Upper lobe of left lung (tissue), 6 donors: ENCODE measurements around the gene SLC12A6. TPM values are rescaled to one million over a fixed set of nuclear protein-coding genes. Genes with fewer than 3 reads are reported as not detected.
"Not testable (repeated sequence)": the region's sequence is repeated elsewhere in the genome, so short reads cannot be mapped to it uniquely, and the experiment has no call there.

Experiments
- ATAC-seq, 2 donors: fragments of 200-7000 bp; cut with Tn5 transposase; one replicate each; pipeline ENCODE4 v1.9.1; 2022; ENCODE audit warnings: mild to moderate bottlenecking in 2 of 2, moderate library complexity in 2 of 2; ENCODE audit not compliant: low FRiP score in 2 of 2
- DNase-seq, 2 donors: peaks; one replicate each; pipeline ENCODE4 v3.0.0-alpha.2; 2019 to 2020
- H3K27ac ChIP-seq, 4 donors: fragments of 200-600 bp; sonication (generic); one replicate each; pipeline ENCODE4 v1.5.1; 2016 to 2019
- H3K27me3 ChIP-seq, 4 donors: fragments of 200-600 bp; sonication (generic); one replicate each; pipeline ENCODE4 v1.5.1; 2017 to 2019
- H3K36me3 ChIP-seq, 4 donors: fragments of 200-600 bp; sonication (generic); one replicate each; pipeline ENCODE4 v1.5.1; 2016 to 2019
- H3K4me1 ChIP-seq, 4 donors: fragments of 200-600 bp; sonication (generic); one replicate each; pipeline ENCODE4 v1.5.1; 2018 to 2019
- H3K4me3 ChIP-seq, 4 donors: fragments of 200-600 bp; sonication (generic); one replicate each; pipeline ENCODE4 v1.5.1; 2017 to 2019; ENCODE audit warnings: mild to moderate bottlenecking in 2 of 4, moderate library complexity in 1 of 4
- H3K9me3 ChIP-seq, 4 donors: fragments of 200-600 bp; sonication (generic); one replicate each; pipeline ENCODE4 v1.5.1; 2018 to 2019
- CTCF ChIP-seq, 6 experiments: fragments of 450-650 bp in 4 of 6; fragments of 200-600 bp in 2 of 6; sonication (generic) in 2 of 6; IDR thresholded peaks; one replicate each; pipeline ENCODE4 v1.5.1; 2016 to 2019; ENCODE audit warnings: antibody characterized with exemption in 6 of 6
- EP300 ChIP-seq, 4 donors: sonication (generic); formaldehyde crosslinking; IDR thresholded peaks; one replicate each; pipeline ENCODE4 v1.5.1; 2017; ENCODE audit warnings: antibody characterized with exemption in 4 of 4, control low read depth in 2 of 4
- POLR2A ChIP-seq, 4 donors: fragments of 450-650 bp; IDR thresholded peaks; one replicate each; pipeline ENCODE4 v1.5.1; 2016 to 2017; ENCODE audit warnings: antibody characterized with exemption in 4 of 4, mild to moderate bottlenecking in 2 of 4
- POLR2AphosphoS5 ChIP-seq, 2 donors: sonication (generic); formaldehyde crosslinking; IDR thresholded peaks; one replicate each; pipeline ENCODE4 v1.5.1; 2017; ENCODE audit warnings: antibody characterized with exemption in 2 of 2
- WGBS, 2 donors: methylation state at CpG; one replicate each; pipeline ENCODE4 v1.1.5; 2017 to 2018; 5-methylcytosine and 5-hydroxymethylcytosine counted together
- total RNA-seq, 6 donors: library from RNA; depleted of rRNA in 4 of 6; stranded (reverse); fragments of >200 nt in 4 of 6; gene quantifications; one replicate each; pipeline versions ENCODE4 v1.1.0 to v1.2.1, GENCODE V29; 2016 to 2021
- donor health status: DM: no; HTN: no; CAD: no; lungs with moderate emphysema.
- donor health status: DM: no; HTN: yes; CAD: no; lungs with severe emphysema.

Gene SLC12A6
- total RNA-seq, 6 donors from 2014 or later, result 35.3 to 68.1 (median 50.4) TPM

- H3K36me3 ChIP-seq, result peaks cover 0 to 48% (median 26%) of the 10 kb centered on the region in 4 donors
- H3K27ac ChIP-seq, result no peak overlapping the region
Observed at GRCh38 chr15:34358367-34358766, 20.8 kb upstream of the SLC12A6 start.

GRCh38 chr15:34357653-34358052, 20.1 kb upstream of the SLC12A6 start:
- Histone ChIP-seq H3K36me3 (peaks cover 0 to 48% (median 26%) of the 10 kb centered on the region in 4 donors), H3K27me3 (no peaks in the 10 kb centered on the region), H3K9me3 (no peaks in the 10 kb centered on the region), H3K4me1 (no peaks in the 10 kb centered on the region), H3K27ac (no peak overlapping the region), H3K4me3 (no peak overlapping the region)
- TF ChIP-seq CTCF (IDR thresholded peaks at IDR 0.05) (no peak), POLR2A (IDR thresholded peaks at IDR 0.05) (no peak), POLR2AphosphoS5 (IDR thresholded peaks at IDR 0.05) (no peak), EP300 (IDR thresholded peaks at IDR 0.05) (no peak)
- ATAC-seq, result no peak
- DNase-seq, result no peak
- 93 to 95% methylated on average over 1 of the region's 1 CpG for WGBS, 2 donors

More at GRCh38 chr15:34358367-34358766, 20.8 kb upstream of the SLC12A6 start:
- ATAC-seq (no peak), DNase-seq (no peak)
- Histone ChIP-seq H3K9me3 (no peaks in the 10 kb centered on the region), H3K27me3 (no peaks in the 10 kb centered on the region), H3K4me1 (no peaks in the 10 kb centered on the region), H3K4me3 (no peak overlapping the region)
- no peak for TF ChIP-seq EP300 (IDR thresholded peaks at IDR 0.05)
- no peak for TF ChIP-seq CTCF (IDR thresholded peaks at IDR 0.05)
- no peak for TF ChIP-seq POLR2A (IDR thresholded peaks at IDR 0.05)
- no peak for TF ChIP-seq POLR2AphosphoS5 (IDR thresholded peaks at IDR 0.05)
- WGBS, 2 donors, result 85 to 88% methylated on average over 3 of the region's 3 CpGs

GRCh38 chr15:34355241-34355640, 17.7 kb upstream of the SLC12A6 start:
- Histone ChIP-seq H3K27me3 (no peaks in the 10 kb centered on the region), H3K36me3 (peaks cover 0 to 37% (median 21%) of the 10 kb centered on the region in 4 donors), H3K9me3 (no peaks in the 10 kb centered on the region), H3K4me3 (no peak overlapping the region), H3K27ac (no peak overlapping the region), H3K4me1 (no peaks in the 10 kb centered on the region)
- WGBS, 2 donors, result 84 to 92% methylated on average over 9 of the region's 9 CpGs
- ATAC-seq (no peak), DNase-seq (no peak)
- no peak for TF ChIP-seq EP300 (IDR thresholded peaks at IDR 0.05)
- no peak for TF ChIP-seq POLR2A (IDR thresholded peaks at IDR 0.05)
- no peak for TF ChIP-seq POLR2AphosphoS5 (IDR thresholded peaks at IDR 0.05)
- TF ChIP-seq CTCF (IDR thresholded peaks at IDR 0.05), result no peak

GRCh38 chr15:34354286-34354685, 16.7 kb upstream of the SLC12A6 start:
- no peak overlapping the region for H3K4me3 ChIP-seq
- no peak overlapping the region for H3K27ac ChIP-seq
- DNase-seq (peak in 1 of 2 donors; percentile 44), ATAC-seq (no peak)
- H3K9me3 ChIP-seq, result no peaks in the 10 kb centered on the region
- peaks cover 0 to 27% (median 16%) of the 10 kb centered on the region in 4 donors for H3K36me3 ChIP-seq
- TF ChIP-seq CTCF (IDR thresholded peaks at IDR 0.05) (no peak), POLR2AphosphoS5 (IDR thresholded peaks at IDR 0.05) (no peak), POLR2A (IDR thresholded peaks at IDR 0.05) (no peak), EP300 (IDR thresholded peaks at IDR 0.05) (no peak)
- H3K4me1 ChIP-seq, result no peaks in the 10 kb centered on the region
- no peaks in the 10 kb centered on the region for H3K27me3 ChIP-seq
- WGBS, 2 donors, result 93 to 96% methylated on average over 7 of the region's 7 CpGs

GRCh38 chr15:34353627-34354026, 16.0 kb upstream of the SLC12A6 start:
- H3K9me3 ChIP-seq, result no peaks in the 10 kb centered on the region

GRCh38 chr15:34352996-34353395, 15.4 kb upstream of the SLC12A6 start:
- peaks cover 0 to 23% (median 16%) of the 10 kb centered on the region in 4 donors for H3K36me3 ChIP-seq
- 98% methylated on average over 11 to 12 of the region's 12 CpGs for WGBS, 2 donors
- H3K9me3 ChIP-seq, ATAC-seq, H3K4me1 ChIP-seq, H3K27me3 ChIP-seq, H3K27ac ChIP-seq, DNase-seq, H3K4me3 ChIP-seq: not testable (repeated sequence)

More at GRCh38 chr15:34353627-34354026, 16.0 kb upstream of the SLC12A6 start:
- Histone ChIP-seq H3K4me3 (no peak overlapping the region), H3K4me1 (no peaks in the 10 kb centered on the region), H3K36me3 (peaks cover 0 to 23% (median 16%) of the 10 kb centered on the region in 4 donors), H3K27ac (no peak overlapping the region), H3K27me3 (no peaks in the 10 kb centered on the region)
- ATAC-seq, result no peak
- TF ChIP-seq CTCF (IDR thresholded peaks at IDR 0.05) (no peak), POLR2AphosphoS5 (IDR thresholded peaks at IDR 0.05) (no peak), EP300 (IDR thresholded peaks at IDR 0.05) (no peak)
- WGBS, 2 donors, result 63 to 79% methylated on average over 1 to 2 of the region's 2 CpGs
- no peak for DNase-seq
